DMS114 treated with DMSO at 0.1 percent for 48 hours (cell line): ENCODE data around the gene RANBP3L.
"Not testable (repeated sequence)": the region's sequence is repeated elsewhere in the genome, so short reads cannot be mapped to it uniquely, and the experiment has no call there.

Source experiments
- DNase-seq: peaks from one replicate; lab custom pipeline; 2025; ENCODE audit not compliant: unreplicated experiment; lab: John Stamatoyannopoulos, UW

The RANBP3L gene

DNA sequence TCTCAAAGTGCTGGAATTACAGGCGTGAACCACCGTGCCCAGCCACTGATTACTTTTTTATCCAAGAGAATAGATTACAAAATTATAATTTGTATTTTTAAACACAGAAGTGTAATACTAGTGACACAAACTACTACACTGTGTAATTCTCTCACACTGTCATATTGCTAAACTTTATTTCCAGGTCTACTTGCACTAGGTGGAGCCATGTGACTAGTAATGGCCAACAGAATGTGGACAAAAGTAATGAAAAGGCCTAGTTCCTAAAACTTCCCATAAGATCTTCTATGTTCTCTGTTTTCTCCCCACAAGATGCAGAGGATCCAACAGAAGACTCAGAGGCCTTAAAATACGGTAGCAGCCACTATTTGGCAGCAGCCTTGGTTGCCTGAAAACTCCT is 87.3 kb downstream of the RANBP3L start:
- no peak for DNase-seq

DNA sequence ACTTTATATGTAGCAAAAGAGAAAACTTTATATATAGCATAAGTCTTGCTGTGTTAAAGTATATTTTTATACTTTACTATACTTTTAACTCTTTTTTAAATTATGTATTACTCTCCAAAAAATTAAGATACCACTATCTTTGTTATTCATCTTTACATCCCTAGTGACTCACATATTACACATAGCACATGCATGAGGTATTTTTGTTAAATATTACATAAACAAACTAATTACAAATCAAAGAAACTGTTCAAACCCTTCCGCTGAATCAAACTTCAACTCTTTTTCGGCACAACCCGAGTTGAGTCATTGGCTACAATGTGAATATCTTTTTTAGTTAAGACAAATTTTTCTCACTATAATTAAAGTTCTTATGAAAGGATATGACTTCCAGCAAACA is 92.0 kb downstream of the RANBP3L start:
- no peak for DNase-seq

DNA sequence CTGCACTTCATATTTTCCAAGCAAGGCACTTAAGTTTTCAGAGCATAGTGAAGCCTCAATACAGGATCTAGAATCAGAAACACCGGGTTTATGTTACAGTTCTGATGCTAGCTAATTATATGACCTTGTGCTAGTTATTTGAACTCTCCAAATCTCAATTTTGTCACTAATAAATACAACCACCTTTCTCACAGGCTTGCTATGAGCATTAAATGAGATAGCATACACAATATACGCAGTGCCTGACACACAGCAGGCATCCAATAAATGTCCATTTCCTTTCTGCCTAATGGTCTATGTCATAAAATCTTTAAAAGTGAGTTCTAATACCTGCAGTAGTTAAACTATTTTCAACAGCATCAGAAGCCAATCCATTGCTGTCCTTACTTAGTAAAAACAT is 92.9 kb downstream of the RANBP3L start:
- DNase-seq, result no peak

DNA sequence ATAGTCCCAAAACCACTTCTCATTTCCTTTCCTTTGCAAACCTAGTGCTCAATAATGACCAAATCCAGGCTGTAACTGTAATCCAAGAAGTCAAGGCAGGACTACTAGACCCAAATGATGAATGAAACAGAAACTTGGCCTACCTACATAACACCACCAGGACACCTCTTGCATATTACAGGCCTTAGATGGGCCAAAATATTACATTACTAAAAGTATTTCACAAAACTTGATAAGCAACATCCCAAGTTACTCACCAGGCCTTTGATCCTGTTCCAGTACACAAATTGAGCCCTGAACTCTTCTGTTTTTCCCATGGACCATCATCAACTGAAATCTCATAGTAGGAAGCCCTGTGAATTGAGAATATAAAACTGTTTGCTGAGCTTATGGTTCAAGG is 94.8 kb downstream of the RANBP3L start:
- no peak for DNase-seq

DNA sequence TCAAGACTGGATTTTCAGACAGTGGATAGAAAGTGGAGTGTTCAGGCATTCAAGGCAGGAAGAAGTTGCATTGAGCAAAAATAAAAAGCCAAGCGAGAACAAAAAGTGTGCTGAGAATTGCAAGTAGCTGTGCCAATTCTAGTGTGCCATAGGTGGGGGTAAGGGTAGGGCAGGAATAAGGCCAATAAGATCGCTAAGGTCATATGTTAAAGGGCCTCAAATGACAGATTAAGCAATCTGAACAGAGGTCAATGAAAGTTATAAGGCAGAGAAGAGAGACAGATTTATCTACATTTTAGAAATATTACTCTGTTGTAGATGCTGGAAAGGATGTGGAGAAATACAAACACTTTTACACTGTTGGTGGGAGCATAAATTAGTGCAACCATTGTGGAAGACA is 96.4 kb downstream of the RANBP3L start:
- no peak for DNase-seq

GRCh38 chr5:36202521-36202961 is 99.2 kb downstream of the RANBP3L start:
- DNase-seq, result no peak

- no peak for DNase-seq
Observed at GRCh38 chr5:36200513-36200912, 101.2 kb downstream of the RANBP3L start.

DNA sequence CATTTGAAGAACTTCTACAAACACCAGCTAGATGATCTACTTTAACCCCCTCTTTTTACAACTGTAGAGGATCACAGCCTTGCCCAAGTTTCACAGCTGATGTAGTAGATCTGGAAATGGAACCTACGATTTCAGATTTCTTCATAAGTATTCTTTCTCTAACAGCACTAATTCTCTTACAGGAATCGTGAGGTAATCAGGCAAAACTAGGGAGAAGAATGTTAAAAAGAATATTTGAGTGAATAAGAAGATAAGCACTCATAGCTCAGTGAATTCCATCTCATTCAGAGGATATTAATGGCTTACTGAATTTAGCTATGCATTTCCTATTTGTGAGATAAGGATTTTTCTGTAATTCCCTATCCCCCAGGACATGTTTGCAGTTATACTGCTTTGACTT is 102.1 kb downstream of the RANBP3L start:
- no peak for DNase-seq

DNA sequence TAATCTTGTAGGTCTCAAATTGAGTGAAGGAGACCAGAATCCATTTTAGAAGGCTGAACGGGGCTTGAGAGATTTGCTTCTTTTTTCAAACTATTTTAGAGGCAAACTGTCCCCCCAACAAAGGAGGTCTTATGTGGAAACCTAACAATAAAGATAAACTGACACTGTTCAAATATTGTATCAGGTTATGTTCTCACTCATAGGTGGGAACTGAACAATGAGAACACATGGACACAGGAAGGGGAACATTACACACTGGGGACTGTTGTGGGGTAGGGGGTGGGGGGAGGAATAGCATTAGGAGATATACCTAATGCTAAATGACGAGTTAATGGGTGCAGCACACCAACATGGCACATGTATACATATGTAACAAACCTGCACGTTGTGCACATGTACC is 102.9 kb downstream of the RANBP3L start:
- not testable (repeated sequence) for DNase-seq
